GM21737 (cell line): ENCODE measurements around the gene NPLOC4.
A peak's percentile ranks its signal among the peaks of the same experiment; 100 is the strongest.
"Not testable (repeated sequence)": the region's sequence is repeated elsewhere in the genome, so short reads cannot be mapped to it uniquely, and the experiment has no call there.

Source experiments
- ATAC-seq: cut with Tn5 transposase; IDR thresholded peaks from one replicate; pipeline ENCODE4 v1.9.1; 2021; ENCODE audit warnings: mild to moderate bottlenecking, moderate library complexity; ENCODE audit not compliant: unreplicated experiment

The NPLOC4 gene

DNA sequence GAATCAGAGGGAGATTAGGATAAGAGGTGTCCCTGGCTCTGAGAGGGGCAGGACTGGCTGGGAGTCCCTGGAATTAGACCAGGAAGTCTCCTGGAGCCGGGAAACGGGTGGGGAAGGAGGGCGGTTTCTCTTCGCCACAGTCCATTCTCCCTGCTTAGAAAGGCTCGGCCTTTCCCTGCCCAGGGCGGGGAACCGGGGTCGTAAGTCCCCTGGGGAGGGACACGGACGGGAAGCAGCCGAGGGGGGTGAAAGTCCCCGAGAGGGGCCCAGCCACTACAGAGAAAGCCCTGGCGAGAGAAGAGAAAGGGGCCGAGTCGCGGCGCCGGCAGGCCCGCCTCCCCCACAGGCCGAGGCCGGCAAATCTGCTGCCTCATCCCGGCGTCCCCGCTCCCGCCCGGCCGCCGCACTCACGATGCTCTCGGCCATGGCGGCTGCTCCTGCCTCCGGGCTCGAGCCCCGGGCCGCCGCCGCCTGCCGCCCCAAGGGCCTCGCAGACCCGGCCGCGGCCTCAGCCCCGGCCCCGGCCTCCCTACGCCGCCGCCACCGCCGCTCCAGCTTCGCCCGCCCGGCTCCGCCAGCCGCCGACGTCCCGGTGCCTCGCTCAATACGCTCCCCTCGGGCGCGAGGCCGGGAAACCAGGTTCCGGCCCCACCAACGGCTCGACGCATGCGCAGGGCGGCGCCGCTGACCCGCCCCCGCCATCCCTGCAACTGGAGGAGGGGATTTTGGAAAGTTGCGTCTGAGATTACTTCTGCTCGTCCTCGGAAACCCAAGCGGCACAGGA lies at the start of gene NPLOC4, which contains the start of gene TSPAN10:
Gene NPLOC4, minus strand, starts transcription at position 608 of the 784 bp plus-strand sequence. Its CDS starts 182 bp downstream, at position 426.
Gene TSPAN10, plus strand, starts transcription at position 692 of the 784 bp plus-strand sequence. CDS start 5,217 bp downstream, outside the sequence.
- peak; percentile 84 for ATAC-seq

DNA sequence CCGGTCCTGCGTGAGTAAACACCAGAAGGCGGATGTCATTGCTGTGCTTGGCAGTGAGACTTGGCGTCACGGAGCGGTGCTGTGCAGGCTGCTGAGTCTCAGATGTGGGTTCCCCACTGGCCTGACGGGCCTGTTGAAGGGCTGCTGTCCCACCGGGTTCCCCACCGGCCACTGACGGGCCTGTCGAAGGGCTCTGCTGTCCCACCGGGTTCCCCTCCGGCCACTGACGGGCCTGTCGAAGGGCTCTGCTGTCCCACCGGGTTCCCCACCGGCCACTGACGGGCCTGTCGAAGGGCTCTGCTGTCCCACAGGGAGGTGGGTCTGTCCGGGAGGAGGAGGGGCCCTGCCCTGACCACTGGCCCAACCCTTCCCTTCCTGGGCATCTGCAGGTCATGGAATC lies 49.7 kb upstream of the NPLOC4 start:
- ATAC-seq, result no peak

DNA sequence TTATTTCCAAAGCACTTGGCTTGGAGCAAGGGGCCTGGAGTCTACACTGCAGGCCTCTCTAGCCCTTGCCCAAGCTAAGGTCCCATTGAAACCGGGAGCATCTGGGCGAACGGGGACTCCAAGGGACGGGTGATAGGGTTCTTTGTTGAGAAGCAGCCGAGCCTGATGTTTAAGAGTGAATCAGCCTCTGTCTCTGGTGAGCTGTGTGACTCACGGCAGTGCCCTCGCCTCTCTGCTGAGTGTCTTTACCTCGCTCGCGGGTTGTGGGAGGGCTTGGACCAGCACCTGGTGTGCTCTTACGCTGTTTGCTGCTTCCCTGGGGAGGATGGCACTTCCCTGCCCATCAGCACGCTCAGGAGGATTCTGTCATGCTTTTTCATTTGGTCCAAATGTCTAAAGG lies 48.2 kb upstream of the NPLOC4 start:
- no peak for ATAC-seq

DNA sequence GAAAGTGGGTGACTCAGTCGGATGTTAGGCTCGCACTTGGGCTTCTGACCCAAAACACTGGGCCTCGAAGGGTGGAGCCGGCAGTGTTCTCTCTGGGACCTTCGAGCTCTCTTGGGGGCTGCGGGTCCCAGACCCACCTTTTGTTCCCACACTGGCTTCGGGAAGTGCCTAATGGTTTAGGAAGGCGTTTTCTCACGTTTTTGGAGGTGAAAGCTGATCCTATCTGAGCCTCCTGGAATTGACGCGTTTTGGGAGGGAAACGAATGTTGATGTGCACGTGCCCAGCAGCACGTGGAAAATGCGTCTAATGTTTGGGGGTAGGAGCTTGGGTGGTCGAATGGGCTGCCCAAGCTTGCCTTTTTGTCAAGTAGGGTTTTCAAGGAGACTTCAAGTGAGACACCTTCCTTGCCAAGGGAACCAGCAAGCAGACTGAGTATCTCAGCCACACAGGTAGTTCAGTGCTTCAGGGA lies 47.6 kb upstream of the NPLOC4 start:
- no peak for ATAC-seq

DNA sequence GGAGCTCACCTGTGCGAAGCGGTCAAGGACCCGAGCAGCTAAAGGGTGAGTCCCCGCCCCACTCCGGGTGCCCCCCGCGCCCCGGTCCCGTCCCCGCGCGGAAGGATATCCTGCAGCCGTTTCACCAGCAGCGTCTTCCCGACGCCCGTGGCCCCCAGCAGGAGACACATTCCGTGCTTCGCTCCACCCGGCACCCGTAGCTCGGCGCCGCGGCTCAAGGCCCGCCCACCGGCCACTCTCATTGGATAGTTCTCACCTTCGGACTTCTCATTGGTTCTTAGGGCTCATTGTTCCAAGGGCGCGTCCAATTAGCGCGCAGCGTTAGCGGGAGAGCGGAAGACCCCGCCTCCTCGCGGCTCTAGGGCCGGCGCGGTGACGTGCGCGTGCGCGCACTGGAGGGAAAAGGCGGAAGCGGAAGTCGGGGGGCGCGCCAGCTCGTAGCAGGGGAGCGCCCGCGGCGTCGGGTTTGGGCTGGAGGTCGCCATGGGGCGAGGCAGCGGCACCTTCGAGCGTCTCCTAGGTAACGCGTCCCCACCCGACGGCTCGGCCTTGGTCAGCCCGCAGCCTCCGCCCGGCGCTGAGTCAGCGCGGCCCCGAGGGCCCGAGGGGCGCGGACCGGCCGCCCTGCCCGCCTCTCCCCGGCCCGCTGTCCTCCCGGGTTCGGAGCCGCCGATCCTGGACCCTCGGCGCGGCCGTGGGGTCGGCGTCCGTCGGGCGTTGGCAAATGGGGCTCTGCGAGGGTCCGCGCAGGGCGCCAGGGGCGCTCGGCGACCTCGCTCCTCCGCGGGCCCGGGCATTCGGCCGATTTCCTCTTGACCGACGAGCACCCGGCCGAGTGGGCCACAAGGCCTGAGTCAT lies 46.9 kb upstream of the NPLOC4 start, which contains the start of the genes ARL16 and HGS:
Gene ARL16, minus strand, starts transcription at position 214 of the 858 bp plus-strand sequence. Its CDS starts 44 bp downstream, at position 170.
Gene HGS, plus strand, starts transcription at position 428 of the 858 bp plus-strand sequence. Its CDS starts 56 bp downstream, at position 484.
- ATAC-seq, result peak; percentile 88

DNA sequence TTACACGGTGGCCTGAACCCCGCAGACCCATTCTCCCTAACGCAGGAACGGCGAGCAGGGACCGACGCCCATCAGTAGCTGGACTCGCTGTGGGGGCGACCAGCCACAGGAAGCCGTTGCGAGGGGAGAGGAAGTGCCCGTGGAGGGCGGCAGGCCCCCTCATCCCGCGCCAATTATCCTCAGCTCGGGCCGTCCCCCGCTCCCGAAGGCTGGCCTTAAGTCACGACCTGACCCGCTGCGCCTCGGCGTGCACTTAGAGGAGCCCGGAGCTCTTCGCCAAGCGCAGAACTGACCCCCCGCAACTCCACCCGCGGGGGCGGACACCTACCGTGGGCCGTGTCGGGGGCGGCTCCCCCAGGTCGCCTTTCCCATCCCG lies 46.3 kb upstream of the NPLOC4 start:
- peak; percentile 25 for ATAC-seq

DNA sequence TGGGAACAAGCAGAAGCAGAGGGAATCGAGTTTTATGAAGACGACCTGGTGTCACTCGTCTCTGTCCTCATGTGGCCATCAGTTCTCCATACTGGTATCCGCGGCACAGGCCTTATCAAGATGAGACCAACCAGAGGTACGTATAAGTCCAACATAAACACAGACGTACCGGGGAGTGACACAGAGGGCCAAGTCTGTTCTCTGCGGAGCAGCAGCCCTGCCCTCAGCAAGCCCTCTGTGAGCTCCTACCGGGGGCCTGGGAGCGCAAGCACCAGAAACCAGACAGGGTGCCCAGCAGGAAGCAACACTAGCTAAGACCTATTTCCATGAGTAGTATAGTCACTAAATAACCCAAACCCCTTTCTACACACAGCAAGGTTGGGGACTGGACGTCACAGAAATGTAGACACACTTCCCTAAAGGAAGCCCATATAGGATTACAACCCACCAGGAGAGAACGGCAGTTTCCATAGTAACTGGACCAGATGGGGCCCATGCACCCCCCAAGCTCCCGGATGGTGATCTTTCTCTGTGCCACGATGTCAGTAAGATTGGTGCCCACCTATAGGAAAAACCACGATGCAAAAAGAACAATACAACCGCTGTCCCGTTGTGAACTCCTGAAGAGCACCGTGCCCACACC lies 45.8 kb upstream of the NPLOC4 start:
- ATAC-seq, result no peak

DNA sequence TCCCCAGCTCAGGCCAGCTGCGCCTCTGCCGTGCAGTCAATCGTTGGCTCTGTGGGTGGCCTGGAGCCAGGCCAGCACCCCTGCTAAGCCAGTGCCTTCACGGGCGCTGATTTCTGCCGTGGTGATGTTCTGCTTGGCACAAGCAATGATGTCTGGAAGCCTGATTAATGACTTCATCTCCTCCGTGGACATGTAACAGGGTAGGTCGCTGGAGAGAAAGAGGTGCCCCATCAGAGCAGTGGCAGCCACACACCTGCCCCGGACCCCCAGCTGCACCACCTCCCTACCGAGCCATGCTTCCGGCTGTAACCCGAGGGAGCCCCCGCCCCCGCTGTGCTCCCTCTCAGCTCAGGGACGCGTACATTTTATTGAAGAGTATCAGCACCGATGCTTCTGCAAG lies 44.8 kb upstream of the NPLOC4 start:
- ATAC-seq, result no peak

DNA sequence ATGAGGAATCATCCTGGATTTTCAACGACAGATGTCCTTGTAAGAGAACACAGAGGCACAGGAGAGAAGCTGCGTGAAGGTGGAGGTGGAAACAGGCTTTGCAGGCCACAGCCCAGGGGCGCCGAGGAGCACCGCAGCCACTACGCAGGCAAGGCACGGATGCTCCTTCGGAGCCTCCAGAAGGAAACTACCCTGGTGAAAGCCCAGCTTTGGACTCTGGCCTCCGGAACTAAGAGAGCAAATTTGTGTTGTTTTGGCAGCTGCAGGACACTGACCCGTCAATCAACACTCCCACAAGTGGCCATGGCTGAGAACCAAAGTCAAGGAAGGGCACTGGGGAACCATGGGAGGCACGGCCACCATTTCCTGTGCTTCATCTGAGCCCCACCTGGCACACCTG lies 43.2 kb upstream of the NPLOC4 start:
- no peak for ATAC-seq

DNA sequence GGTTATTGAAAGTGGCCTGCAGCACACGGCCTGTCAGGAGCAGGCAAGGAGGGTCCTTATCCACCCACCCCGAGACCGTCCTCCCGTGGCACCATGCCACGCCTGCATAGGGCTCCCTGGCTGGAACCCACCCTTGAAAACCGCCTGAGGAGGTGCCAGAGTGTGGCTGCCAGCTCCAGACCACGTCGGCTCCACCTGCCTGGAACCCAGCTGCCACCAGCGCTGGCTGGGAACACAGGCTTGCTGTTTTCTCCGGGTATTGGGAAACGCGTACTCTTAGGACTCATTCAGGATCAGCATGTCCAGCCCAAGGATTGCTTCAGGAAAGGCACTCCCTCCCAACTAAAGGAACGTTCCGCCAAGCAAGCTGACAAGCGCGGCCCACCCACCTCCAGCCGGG lies 40.0 kb upstream of the NPLOC4 start:
- no peak for ATAC-seq

DNA sequence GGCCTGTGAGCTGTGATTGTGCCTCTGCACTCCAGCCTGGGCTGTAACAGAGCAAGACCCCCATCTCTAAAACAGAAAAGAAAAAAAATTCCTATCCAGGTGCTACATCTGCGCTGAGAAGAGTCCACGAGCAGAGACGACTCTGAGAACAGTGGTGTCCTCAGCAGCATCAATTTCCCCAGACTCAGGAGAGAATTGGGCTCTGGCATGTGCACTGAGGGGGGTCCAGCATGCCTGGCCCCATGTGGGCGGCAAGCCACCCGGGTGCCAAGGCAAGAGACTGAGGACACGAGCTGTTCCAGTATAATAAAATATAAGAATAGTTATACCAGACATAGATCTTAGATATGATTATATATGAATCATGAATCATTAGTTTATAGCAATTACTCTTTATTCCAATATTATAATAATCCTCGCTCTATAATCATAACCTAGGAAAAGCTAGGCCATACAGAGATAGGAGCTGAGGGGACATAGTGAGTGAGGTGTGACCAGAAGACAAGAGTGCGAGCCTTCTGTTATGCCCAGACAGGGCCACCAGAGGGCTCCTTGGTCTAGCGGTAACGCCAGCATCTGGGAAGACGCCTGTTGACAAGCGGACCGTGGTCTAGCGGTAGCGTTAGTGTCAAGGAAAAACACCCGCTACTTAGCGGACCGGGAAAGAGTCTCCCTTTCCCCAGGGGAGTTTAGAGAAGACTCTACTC lies 38.8 kb upstream of the NPLOC4 start:
- not testable (repeated sequence) for ATAC-seq

DNA sequence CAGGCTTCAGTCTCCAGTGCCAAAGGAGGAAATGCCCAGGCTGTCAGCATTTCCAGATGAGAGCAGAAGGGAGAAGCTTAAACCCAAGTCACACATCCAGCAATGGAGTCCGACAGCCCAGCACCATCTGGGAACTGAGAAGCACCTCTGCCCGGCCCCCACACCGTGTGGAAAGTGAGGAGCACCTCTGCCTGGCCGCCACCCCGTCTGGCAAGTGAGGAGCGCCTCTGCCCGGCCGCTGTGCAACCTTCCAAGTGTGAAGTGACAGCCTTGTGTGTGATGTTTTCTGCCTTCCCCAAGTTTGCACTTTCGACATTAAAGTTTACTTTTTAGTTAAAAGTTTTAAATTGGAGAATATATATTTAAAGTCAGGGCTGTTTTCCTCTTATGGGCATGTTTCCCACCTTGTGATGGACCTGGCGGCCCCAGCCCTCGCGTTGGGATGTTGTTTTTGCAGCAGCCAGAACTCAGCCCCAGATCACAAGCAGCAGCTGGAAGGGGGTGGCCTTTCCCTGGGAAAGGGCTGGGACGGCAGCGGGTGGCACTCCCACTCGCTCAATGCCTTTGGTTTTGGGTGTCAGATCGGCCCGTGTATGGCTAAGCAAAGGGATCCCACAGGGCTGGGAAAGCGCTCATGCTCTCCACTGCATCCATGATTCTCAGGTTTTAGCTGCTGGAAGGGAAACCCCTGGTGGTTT lies 36.8 kb upstream of the NPLOC4 start:
- no peak for ATAC-seq

DNA sequence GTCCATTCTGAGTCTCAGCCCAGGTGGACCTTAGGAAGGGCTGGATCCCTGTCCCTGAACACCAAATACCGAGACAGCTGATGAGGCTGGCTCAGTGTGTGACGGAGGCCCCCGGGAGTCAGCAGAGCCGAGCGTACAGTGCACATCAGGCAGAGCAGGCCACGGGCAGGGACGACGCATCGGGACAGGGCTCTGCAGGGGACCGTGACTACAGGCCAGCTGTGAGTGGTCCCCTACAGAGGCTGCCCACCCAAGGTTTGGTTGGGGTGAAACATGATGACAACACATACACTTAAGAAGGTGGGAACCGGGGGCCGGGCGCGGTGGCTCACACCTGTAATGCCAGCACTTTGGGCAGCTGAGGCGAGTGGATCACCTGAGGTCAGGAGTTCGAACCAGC lies 36.0 kb upstream of the NPLOC4 start:
- ATAC-seq, result no peak

DNA sequence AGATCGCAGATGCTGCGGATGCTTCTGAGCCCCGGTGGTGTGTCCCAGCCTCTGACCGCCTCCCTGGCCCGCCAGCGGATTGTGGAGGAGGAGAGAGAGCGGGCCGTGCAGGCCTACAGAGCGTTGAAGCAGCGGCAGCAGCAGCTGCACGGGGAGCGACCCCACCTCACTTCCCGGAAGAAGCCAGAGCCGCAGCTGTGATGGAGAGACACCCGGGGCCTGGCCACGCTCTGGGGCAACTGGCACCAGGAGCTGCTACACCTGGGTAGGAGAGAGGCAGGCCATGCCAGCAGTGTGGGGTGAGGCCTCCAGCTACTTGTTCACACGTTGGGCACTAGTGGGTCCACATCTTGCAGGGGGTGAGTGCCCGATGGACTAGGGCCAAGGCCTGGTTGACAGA lies 35.6 kb upstream of the NPLOC4 start:
- no peak for ATAC-seq

DNA sequence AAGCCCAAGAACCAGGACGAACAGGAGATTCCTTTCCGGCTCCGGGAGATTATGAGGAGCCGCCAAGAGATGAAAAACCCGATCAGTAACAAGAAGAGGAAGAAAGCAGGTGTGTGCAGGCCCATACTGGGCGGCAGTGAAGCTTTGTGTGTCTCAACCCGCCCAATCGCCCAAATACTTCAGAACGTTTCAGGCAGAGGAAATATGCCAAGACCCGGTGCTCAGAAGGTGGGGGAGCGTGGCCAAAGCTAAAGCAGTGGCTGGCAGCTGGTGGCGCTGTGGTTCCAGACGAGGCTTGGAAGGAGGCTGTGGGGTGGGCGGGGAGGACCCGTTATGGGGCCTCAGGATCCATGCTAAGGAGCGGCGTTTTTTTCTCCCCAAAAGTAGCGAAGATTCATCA lies 30.8 kb upstream of the NPLOC4 start:
- ATAC-seq, result no peak

DNA sequence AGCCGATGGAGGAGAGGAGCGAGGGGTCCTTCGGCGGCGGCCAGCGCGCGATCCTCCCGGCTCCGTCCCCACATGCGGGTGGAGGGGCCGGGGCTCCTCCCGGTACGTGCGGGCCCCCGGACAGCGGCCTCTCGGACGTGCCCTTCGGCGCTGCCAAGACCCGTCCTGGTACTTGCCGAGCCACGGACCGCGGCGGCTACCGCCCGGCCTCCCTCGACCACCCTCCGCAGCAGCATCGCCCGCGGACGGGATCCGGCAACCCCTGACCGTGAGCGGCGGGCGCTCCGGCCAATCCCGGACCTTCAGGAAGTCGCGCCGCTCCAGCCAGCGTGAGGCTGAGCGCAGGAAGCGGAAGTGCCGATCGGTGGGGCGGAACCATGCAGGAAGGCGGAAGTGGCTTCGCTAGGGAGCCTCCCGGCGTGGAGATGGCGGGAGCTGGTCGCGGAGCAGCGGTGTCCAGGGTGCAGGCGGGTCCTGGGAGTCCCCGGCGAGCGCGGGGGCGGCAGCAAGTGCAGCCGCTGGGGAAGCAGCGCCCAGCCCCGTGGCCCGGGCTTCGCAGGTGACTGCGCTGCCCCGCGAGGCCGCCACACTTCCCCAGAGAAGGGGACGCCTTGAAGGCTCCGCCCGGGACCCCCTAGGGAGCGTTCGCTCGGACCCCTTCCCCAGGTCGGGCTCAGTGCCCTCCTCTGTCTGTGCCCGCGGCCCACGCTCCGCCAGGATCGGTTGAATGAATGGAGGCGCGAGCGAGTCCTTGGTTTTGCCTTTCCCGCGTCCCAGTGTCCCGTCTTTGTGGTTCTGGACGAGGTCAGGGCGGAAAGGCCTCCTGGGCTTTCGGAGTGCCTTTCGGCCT lies 29.7 kb upstream of the NPLOC4 start, which contains the start of the genes CCDC137 and OXLD1:
Gene CCDC137, plus strand, starts transcription at position 396 of the 850 bp plus-strand sequence. Its CDS starts 30 bp downstream, at position 426.
Gene OXLD1, minus strand, starts transcription at position 264 of the 850 bp plus-strand sequence. Its CDS starts 28 bp downstream, at position 236.
- peak; percentile 79 for ATAC-seq

DNA sequence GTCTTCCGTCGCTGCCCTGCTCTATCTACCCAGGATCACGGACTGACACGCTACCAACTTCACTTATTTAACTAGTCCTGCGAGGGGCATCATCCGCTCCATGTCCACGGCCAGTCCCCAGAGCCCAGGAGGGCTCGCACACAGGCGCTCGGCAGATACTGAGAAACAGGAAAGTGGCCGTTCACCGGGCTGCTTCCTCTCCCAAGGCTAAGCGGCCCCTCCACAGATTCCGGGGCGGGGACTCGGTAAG lies 29.1 kb upstream of the NPLOC4 start:
- peak; percentile 10 for ATAC-seq

DNA sequence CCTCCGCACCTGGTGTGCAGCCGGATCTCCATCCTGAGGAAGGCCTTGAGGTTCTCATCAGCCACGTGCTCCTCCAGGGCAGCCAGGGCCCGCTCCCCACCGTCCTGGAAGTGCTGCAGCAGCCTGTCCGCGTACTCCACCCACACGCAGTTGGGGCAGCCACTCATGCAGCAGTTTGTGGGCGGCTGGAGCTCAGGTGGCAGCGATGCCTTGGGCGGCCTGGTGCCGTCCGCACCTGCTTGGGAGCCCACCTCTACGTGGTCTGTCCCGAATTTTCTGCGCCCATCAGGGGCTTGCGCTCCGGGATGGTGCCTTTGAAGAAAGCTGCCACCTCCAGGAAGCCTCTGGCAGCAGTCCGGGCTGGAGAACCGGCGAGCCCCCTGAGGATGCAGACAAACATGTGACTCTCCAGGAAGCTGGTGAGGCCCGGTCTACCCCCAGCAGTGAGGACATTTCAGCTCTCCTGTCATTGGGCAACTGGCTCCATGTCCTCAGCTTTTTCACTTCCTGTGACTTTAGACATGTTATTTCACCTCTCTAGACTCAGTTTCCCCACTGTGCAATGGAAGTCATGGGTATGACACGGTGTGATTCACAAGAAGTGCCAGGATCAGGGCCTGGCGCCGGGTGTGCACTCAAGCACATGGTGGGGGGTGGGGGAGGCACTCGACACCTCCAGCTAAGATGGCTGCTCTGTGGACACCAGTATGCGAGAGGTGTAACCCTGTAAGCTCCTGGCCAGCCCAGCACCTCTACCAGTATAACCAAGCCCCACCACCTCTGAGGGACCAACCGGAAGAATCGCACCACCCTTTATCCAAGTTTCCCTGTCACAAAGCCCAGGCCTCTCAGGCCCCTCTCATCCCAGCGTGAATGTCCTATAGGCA lies 28.5 kb upstream of the NPLOC4 start:
- ATAC-seq, result no peak
